Measurements from ENCODE around the gene FCN2. TPM values are rescaled to one million over a fixed set of nuclear protein-coding genes. Genes with fewer than 3 reads are reported as not detected.
A peak's percentile ranks its signal among the peaks of the same experiment; 100 is the strongest.

FCN2 gene
- polyA plus RNA-seq, 4 donors: not detected

- Histone ChIP-seq H3K36me3 (ENCODE audit: control insufficient read depth in 3 of 3, insufficient read depth in 2 of 3, low read depth in 1 of 3, low read length in 3 of 3) (no peaks in the 10 kb centered on the region), H3K27me3 (ENCODE audit: control insufficient read depth in 3 of 3, insufficient read depth in 3 of 3, low read length in 3 of 3) (no peaks in the 10 kb centered on the region), H3K27ac (ENCODE audit: low read depth in 1 of 3, low read length in 2 of 3) (no peak overlapping the region), H3K9me3 (ENCODE audit: control insufficient read depth in 2 of 2, insufficient read depth in 1 of 2, low read depth in 1 of 2, low read length in 1 of 2) (peaks cover 0 to 4% of the 10 kb centered on the region in 2 donors), H3K4me3 (ENCODE audit: low read depth in 1 of 3, low read length in 3 of 3) (no peak overlapping the region), H3K4me1 (ENCODE audit: control insufficient read depth in 3 of 3, insufficient read depth in 2 of 3, low read depth in 1 of 3, low read length in 2 of 3) (no peaks in the 10 kb centered on the region)
- DNase-seq: no peak
- 85 to 91% (median 91%) methylated on average over 7 of the region's 7 CpGs for WGBS, 3 donors
- FAIRE-seq: no peak
These were observed 13.7 kb downstream of the FCN2 start for GRCh38 chr9:134894136-134894860.

- 57 to 79% (median 74%) methylated on average over 3 of the region's 3 CpGs for WGBS, 3 donors
- Histone ChIP-seq H3K4me3 (ENCODE audit: low read depth in 1 of 3, low read length in 3 of 3) (no peak overlapping the region), H3K9me3 (ENCODE audit: control insufficient read depth in 2 of 2, insufficient read depth in 1 of 2, low read depth in 1 of 2, low read length in 1 of 2) (peaks cover 0 to 9% of the 10 kb centered on the region in 2 donors), H3K27me3 (ENCODE audit: control insufficient read depth in 3 of 3, insufficient read depth in 3 of 3, low read length in 3 of 3) (no peaks in the 10 kb centered on the region), H3K36me3 (ENCODE audit: control insufficient read depth in 3 of 3, insufficient read depth in 2 of 3, low read depth in 1 of 3, low read length in 3 of 3) (no peaks in the 10 kb centered on the region), H3K4me1 (ENCODE audit: control insufficient read depth in 3 of 3, insufficient read depth in 2 of 3, low read depth in 1 of 3, low read length in 2 of 3) (no peaks in the 10 kb centered on the region), H3K27ac (ENCODE audit: low read depth in 1 of 3, low read length in 2 of 3) (no peak overlapping the region)
- FAIRE-seq (no peak), DNase-seq (no peak)
These were observed 14.5 kb downstream of the FCN2 start for GRCh38 chr9:134895097-134895496.

- DNase-seq: no peak
- no peak for FAIRE-seq
- Histone ChIP-seq H3K4me3 (ENCODE audit: low read depth in 1 of 3, low read length in 3 of 3) (no peak overlapping the region), H3K27me3 (ENCODE audit: control insufficient read depth in 3 of 3, insufficient read depth in 3 of 3, low read length in 3 of 3) (no peaks in the 10 kb centered on the region), H3K36me3 (ENCODE audit: control insufficient read depth in 3 of 3, insufficient read depth in 2 of 3, low read depth in 1 of 3, low read length in 3 of 3) (no peaks in the 10 kb centered on the region), H3K27ac (ENCODE audit: low read depth in 1 of 3, low read length in 2 of 3) (no peak overlapping the region), H3K9me3 (ENCODE audit: control insufficient read depth in 2 of 2, insufficient read depth in 1 of 2, low read depth in 1 of 2, low read length in 1 of 2) (peaks cover 0 to 10% of the 10 kb centered on the region in 2 donors), H3K4me1 (ENCODE audit: control insufficient read depth in 3 of 3, insufficient read depth in 2 of 3, low read depth in 1 of 3, low read length in 2 of 3) (no peaks in the 10 kb centered on the region)
- 49 to 56% (median 53%) methylated on average over 2 of the region's 2 CpGs for WGBS, 3 donors
These were observed 14.9 kb downstream of the FCN2 start for GRCh38 chr9:134895567-134895907.

GRCh38 chr9:134895908-134896833, 15.6 kb downstream of the FCN2 start:
- Histone ChIP-seq H3K27me3 (ENCODE audit: control insufficient read depth in 3 of 3, insufficient read depth in 3 of 3, low read length in 3 of 3) (no peaks in the 10 kb centered on the region), H3K4me1 (ENCODE audit: control insufficient read depth in 3 of 3, insufficient read depth in 2 of 3, low read depth in 1 of 3, low read length in 2 of 3) (no peaks in the 10 kb centered on the region), H3K27ac (ENCODE audit: low read depth in 1 of 3, low read length in 2 of 3) (peak overlapping the region in 1 of 3 donors; percentile 69), H3K36me3 (ENCODE audit: control insufficient read depth in 3 of 3, insufficient read depth in 2 of 3, low read depth in 1 of 3, low read length in 3 of 3) (no peaks in the 10 kb centered on the region), H3K9me3 (ENCODE audit: control insufficient read depth in 2 of 2, insufficient read depth in 1 of 2, low read depth in 1 of 2, low read length in 1 of 2) (peaks cover 0 to 10% of the 10 kb centered on the region in 2 donors), H3K4me3 (ENCODE audit: low read depth in 1 of 3, low read length in 3 of 3) (no peak overlapping the region)
- peak; percentile 1 to 24 for DNase-seq
- 38 to 49% (median 44%) methylated on average over 14 of the region's 14 CpGs for WGBS, 3 donors
- FAIRE-seq: no peak

- Histone ChIP-seq H3K4me1 (ENCODE audit: control insufficient read depth in 3 of 3, insufficient read depth in 2 of 3, low read depth in 1 of 3, low read length in 2 of 3) (no peaks in the 10 kb centered on the region), H3K27me3 (ENCODE audit: control insufficient read depth in 3 of 3, insufficient read depth in 3 of 3, low read length in 3 of 3) (no peaks in the 10 kb centered on the region), H3K27ac (ENCODE audit: low read depth in 1 of 3, low read length in 2 of 3) (no peak overlapping the region), H3K9me3 (ENCODE audit: control insufficient read depth in 2 of 2, insufficient read depth in 1 of 2, low read depth in 1 of 2, low read length in 1 of 2) (peaks cover 0 to 10% of the 10 kb centered on the region in 2 donors), H3K4me3 (ENCODE audit: low read depth in 1 of 3, low read length in 3 of 3) (no peak overlapping the region), H3K36me3 (ENCODE audit: control insufficient read depth in 3 of 3, insufficient read depth in 2 of 3, low read depth in 1 of 3, low read length in 3 of 3) (no peaks in the 10 kb centered on the region)
- 76 to 88% (median 79%) methylated on average over 14 of the region's 14 CpGs for WGBS, 3 donors
- no peak for DNase-seq
- no peak for FAIRE-seq
These were observed 16.4 kb downstream of the FCN2 start for GRCh38 chr9:134896834-134897583.

- peaks cover 0 to 10% of the 10 kb centered on the region in 2 donors for H3K9me3 ChIP-seq (ENCODE audit: control insufficient read depth in 2 of 2, insufficient read depth in 1 of 2, low read depth in 1 of 2, low read length in 1 of 2)
- no peak overlapping the region for H3K4me3 ChIP-seq (ENCODE audit: low read depth in 1 of 3, low read length in 3 of 3)
- WGBS, 3 donors: 64 to 78% (median 74%) methylated on average over 2 of the region's 2 CpGs
- no peaks in the 10 kb centered on the region for H3K27me3 ChIP-seq (ENCODE audit: control insufficient read depth in 3 of 3, insufficient read depth in 3 of 3, low read length in 3 of 3)
- H3K4me1 ChIP-seq (ENCODE audit: control insufficient read depth in 3 of 3, insufficient read depth in 2 of 3, low read depth in 1 of 3, low read length in 2 of 3): no peaks in the 10 kb centered on the region
- FAIRE-seq (no peak), DNase-seq (no peak)
- H3K27ac ChIP-seq (ENCODE audit: low read depth in 1 of 3, low read length in 2 of 3): no peak overlapping the region
- no peaks in the 10 kb centered on the region for H3K36me3 ChIP-seq (ENCODE audit: control insufficient read depth in 3 of 3, insufficient read depth in 2 of 3, low read depth in 1 of 3, low read length in 3 of 3)
These were observed 17.1 kb downstream of the FCN2 start for GRCh38 chr9:134897584-134898170.

GRCh38 chr9:134898319-134898718, 17.7 kb downstream of the FCN2 start:
- no peaks in the 10 kb centered on the region for H3K4me1 ChIP-seq (ENCODE audit: control insufficient read depth in 3 of 3, insufficient read depth in 2 of 3, low read depth in 1 of 3, low read length in 2 of 3)
- FAIRE-seq: no peak
- no peaks in the 10 kb centered on the region for H3K27me3 ChIP-seq (ENCODE audit: control insufficient read depth in 3 of 3, insufficient read depth in 3 of 3, low read length in 3 of 3)
- H3K36me3 ChIP-seq (ENCODE audit: control insufficient read depth in 3 of 3, insufficient read depth in 2 of 3, low read depth in 1 of 3, low read length in 3 of 3): no peaks in the 10 kb centered on the region
- 40 to 48% (median 47%) methylated on average over 2 of the region's 2 CpGs for WGBS, 3 donors
- H3K27ac ChIP-seq (ENCODE audit: low read depth in 1 of 3, low read length in 2 of 3): no peak overlapping the region
- H3K9me3 ChIP-seq (ENCODE audit: control insufficient read depth in 2 of 2, insufficient read depth in 1 of 2, low read depth in 1 of 2, low read length in 1 of 2): peaks cover 0 to 10% of the 10 kb centered on the region in 2 donors
- no peak for DNase-seq
- no peak overlapping the region for H3K4me3 ChIP-seq (ENCODE audit: low read depth in 1 of 3, low read length in 3 of 3)

GRCh38 chr9:134899168-134899567, 18.6 kb downstream of the FCN2 start:
- Histone ChIP-seq H3K9me3 (ENCODE audit: control insufficient read depth in 2 of 2, insufficient read depth in 1 of 2, low read depth in 1 of 2, low read length in 1 of 2) (peaks cover 0 to 10% of the 10 kb centered on the region in 2 donors), H3K27ac (ENCODE audit: low read depth in 1 of 3, low read length in 2 of 3) (no peak overlapping the region), H3K36me3 (ENCODE audit: control insufficient read depth in 3 of 3, insufficient read depth in 2 of 3, low read depth in 1 of 3, low read length in 3 of 3) (no peaks in the 10 kb centered on the region), H3K4me3 (ENCODE audit: low read depth in 1 of 3, low read length in 3 of 3) (no peak overlapping the region), H3K4me1 (ENCODE audit: control insufficient read depth in 3 of 3, insufficient read depth in 2 of 3, low read depth in 1 of 3, low read length in 2 of 3) (no peaks in the 10 kb centered on the region), H3K27me3 (ENCODE audit: control insufficient read depth in 3 of 3, insufficient read depth in 3 of 3, low read length in 3 of 3) (no peaks in the 10 kb centered on the region)
- FAIRE-seq: no peak
- WGBS, 3 donors: 67 to 91% (median 78%) methylated on average over 3 of the region's 3 CpGs
- no peak for DNase-seq

All from small intestine (tissue), 7 donors.